Transverse colon (tissue), 4 donors: Measurements from ENCODE around the gene ERF. TPM values are rescaled to one million over a fixed set of nuclear protein-coding genes. Genes with fewer than 3 reads are reported as not detected.

ENCODE experiments used
- DNase-seq: peaks from one replicate; pipeline ENCODE4 v3.0.0-alpha.2; 2019
- H3K27ac ChIP-seq, 4 donors: fragments of 200-600 bp; sonication (generic); 2 replicates each; pipeline ENCODE4 v1.5.1; 2016 to 2018; ENCODE audit warnings: inconsistent platforms in 4 of 4
- H3K27me3 ChIP-seq: fragments of 200-600 bp; sonication (generic); 2 replicates; pipeline ENCODE4 v1.5.1; 2017; ENCODE audit warnings: inconsistent platforms
- H3K36me3 ChIP-seq, 4 donors: fragments of 200-600 bp; sonication (generic); 2 replicates each; pipeline ENCODE4 v1.5.1; 2017 to 2019; ENCODE audit warnings: inconsistent platforms in 4 of 4
- H3K4me1 ChIP-seq, 4 donors: fragments of 200-600 bp; sonication (generic); 2 replicates each; pipeline ENCODE4 v1.5.1; 2017 to 2020; ENCODE audit warnings: inconsistent platforms in 4 of 4
- H3K4me3 ChIP-seq, 4 donors: fragments of 200-600 bp; sonication (generic); 1 replicate in 1 of 4; 2 replicates in 3 of 4; pipeline versions ENCODE4 v1.5.1 to v1.6.1; 2017 to 2019; ENCODE audit warnings: inconsistent platforms in 4 of 4
- H3K9me3 ChIP-seq, 2 donors: fragments of 200-600 bp; sonication (generic); 2 replicates each; pipeline ENCODE4 v1.5.1; 2017 to 2019; ENCODE audit warnings: inconsistent platforms in 2 of 2
- CTCF ChIP-seq, 5 experiments: fragments of 200-600 bp in 3 of 5; fragments of 450-650 bp in 2 of 5; sonication (generic) in 3 of 5; IDR thresholded peaks; 1 replicate in 2 of 5; 2 replicates in 3 of 5; pipeline ENCODE4 v1.5.1; 2016 to 2017; ENCODE audit warnings: antibody characterized with exemption in 5 of 5, inconsistent platforms in 3 of 5, mild to moderate bottlenecking in 2 of 5, moderate library complexity in 1 of 5
- EP300 ChIP-seq: sonication (generic); formaldehyde crosslinking; IDR thresholded peaks from one replicate; pipeline ENCODE4 v1.6.1; 2017; ENCODE audit warnings: antibody characterized with exemption, low read depth
- POLR2A ChIP-seq: fragments of 450-650 bp; IDR thresholded peaks from one replicate; pipeline ENCODE4 v1.6.1; 2016; ENCODE audit warnings: antibody characterized with exemption, mild to moderate bottlenecking, moderate library complexity
- POLR2AphosphoS5 ChIP-seq, 3 donors: sonication (generic); formaldehyde crosslinking; IDR thresholded peaks; one replicate each; pipeline ENCODE4 v1.6.1; 2016; ENCODE audit warnings: antibody characterized with exemption in 3 of 3
- WGBS, 2 donors: methylation state at CpG; one replicate each; pipeline ENCODE4 v1.1.5; 2018; ENCODE audit warnings: low coverage in 1 of 2; 5-methylcytosine and 5-hydroxymethylcytosine counted together
- in situ Hi-C, 4 donors: fragments of 200-750 bp; cut with MboI; loops; one replicate each; pipeline versions ENCODE4 v1.15.0 to v1.15.1; 2017; ENCODE audit warnings: low sequenced_read_pairs in 3 of 4, low pct_ligation_motif_present in 1 of 4, low pct_unique_long_range_greater_than_20kb in 1 of 4
- intact Hi-C: fragments of 100-400 bp; cut with DNase I; formaldehyde crosslinking; loops from one replicate; pipeline ENCODE4 v1.15.1; 2023; ENCODE audit warnings: low total_unique reads
- total RNA-seq, 4 donors: library from RNA; depleted of rRNA; stranded (reverse); fragments of >200 nt; gene quantifications; one replicate each; pipeline ENCODE4 v1.1.0, GENCODE V29; 2016

The ERF gene
- total RNA-seq, 4 donors from 2014 or later, result 20.9 to 67.3 (median 30.5) TPM

GRCh38 chr19:42232435-42232834 lies 22.5 kb downstream of the ERF start:
- peaks cover 0 to 6% (median 0%) of the 10 kb centered on the region in 4 donors for H3K4me1 ChIP-seq
- H3K36me3 ChIP-seq, result peaks cover 0 to 32% (median 9%) of the 10 kb centered on the region in 4 donors
- intact Hi-C loops, result no loop called here
- H3K4me3 ChIP-seq, result no peak overlapping the region
- 96% methylated on average over 10 of the region's 10 CpGs; no CpG with 5 or more reads in 1 of the 2 donors for WGBS, 2 donors
- in situ Hi-C loops, result no loop called here
- H3K27ac ChIP-seq, result no peak overlapping the region
- TF ChIP-seq POLR2A, result no peak
- no peak for TF ChIP-seq CTCF (IDR thresholded peaks at IDR 0.05)
- no peak for TF ChIP-seq EP300
- no peak for TF ChIP-seq POLR2AphosphoS5 (IDR thresholded peaks at IDR 0.05)
- DNase-seq, result no peak
- H3K9me3 ChIP-seq, result no peaks in the 10 kb centered on the region
- H3K27me3 ChIP-seq, result no peaks in the 10 kb centered on the region

GRCh38 chr19:42230571-42230970 lies 24.4 kb downstream of the ERF start:
- 86% methylated on average over 4 of the region's 4 CpGs; no CpG with 5 or more reads in 1 of the 2 donors for WGBS, 2 donors
- Histone ChIP-seq H3K36me3 (peaks cover 0 to 41% (median 17%) of the 10 kb centered on the region in 4 donors), H3K9me3 (no peaks in the 10 kb centered on the region), H3K27me3 (no peaks in the 10 kb centered on the region), H3K4me1 (peaks cover 0 to 6% (median 0%) of the 10 kb centered on the region in 4 donors), H3K27ac (no peak overlapping the region), H3K4me3 (no peak overlapping the region)
- in situ Hi-C loops, result no loop called here
- no peak for TF ChIP-seq EP300
- no peak for TF ChIP-seq POLR2AphosphoS5 (IDR thresholded peaks at IDR 0.05)
- no peak for TF ChIP-seq POLR2A
- TF ChIP-seq CTCF (IDR thresholded peaks at IDR 0.05), result no peak
- intact Hi-C loops, result no loop called here
- DNase-seq, result no peak

GRCh38 chr19:42229855-42230351 lies 25.0 kb downstream of the ERF start:
- Histone ChIP-seq H3K4me1 (peaks cover 0 to 6% (median 0%) of the 10 kb centered on the region in 4 donors), H3K27me3 (no peaks in the 10 kb centered on the region), H3K9me3 (no peaks in the 10 kb centered on the region), H3K36me3 (peaks cover 0 to 41% (median 19%) of the 10 kb centered on the region in 4 donors), H3K27ac (no peak overlapping the region), H3K4me3 (no peak overlapping the region)
- no peak for TF ChIP-seq CTCF (IDR thresholded peaks at IDR 0.05)
- no peak for TF ChIP-seq POLR2AphosphoS5 (IDR thresholded peaks at IDR 0.05)
- no peak for TF ChIP-seq EP300
- no peak for TF ChIP-seq POLR2A
- no peak for DNase-seq
- WGBS, 2 donors, result 75 to 100% methylated on average over 1 to 8 of the region's 8 CpGs
- intact Hi-C loops (no loop called here), in situ Hi-C loops (no loop called here)

GRCh38 chr19:42229301-42229854 lies 25.6 kb downstream of the ERF start:
- Histone ChIP-seq H3K27ac (no peak overlapping the region), H3K27me3 (no peaks in the 10 kb centered on the region), H3K9me3 (no peaks in the 10 kb centered on the region), H3K4me3 (no peak overlapping the region), H3K4me1 (peaks cover 0 to 6% (median 0%) of the 10 kb centered on the region in 4 donors), H3K36me3 (peaks cover 0 to 43% (median 21%) of the 10 kb centered on the region in 4 donors)
- no peak for DNase-seq
- WGBS, 2 donors, result 83% methylated on average over 4 of the region's 4 CpGs; no CpG with 5 or more reads in 1 of the 2 donors
- TF ChIP-seq POLR2AphosphoS5 (IDR thresholded peaks at IDR 0.05) (no peak), CTCF (IDR thresholded peaks at IDR 0.05) (no peak), POLR2A (no peak), EP300 (no peak)
- in situ Hi-C loops, result no loop called here
- intact Hi-C loops, result no loop called here
